K562 treated with DMSO at 1 percent for 24 hours (cell line): ENCODE results near the gene KLRF2. TPM values are rescaled to one million over a fixed set of nuclear protein-coding genes. Genes with fewer than 3 reads are reported as not detected.

Experiments
- total RNA-seq: library from RNA; unstranded; fragments of 300-600 nt; gene quantifications from 2 replicates; pipeline ENCODE4 v1.2.3, GENCODE V29; 2022; ENCODE audit warnings: low read depth; ENCODE audit not compliant: insufficient read depth

KLRF2 gene, protein sequence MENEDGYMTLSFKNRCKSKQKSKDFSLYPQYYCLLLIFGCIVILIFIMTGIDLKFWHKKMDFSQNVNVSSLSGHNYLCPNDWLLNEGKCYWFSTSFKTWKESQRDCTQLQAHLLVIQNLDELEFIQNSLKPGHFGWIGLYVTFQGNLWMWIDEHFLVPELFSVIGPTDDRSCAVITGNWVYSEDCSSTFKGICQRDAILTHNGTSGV
- not detected in 2 replicates for total RNA-seq

DNA sequence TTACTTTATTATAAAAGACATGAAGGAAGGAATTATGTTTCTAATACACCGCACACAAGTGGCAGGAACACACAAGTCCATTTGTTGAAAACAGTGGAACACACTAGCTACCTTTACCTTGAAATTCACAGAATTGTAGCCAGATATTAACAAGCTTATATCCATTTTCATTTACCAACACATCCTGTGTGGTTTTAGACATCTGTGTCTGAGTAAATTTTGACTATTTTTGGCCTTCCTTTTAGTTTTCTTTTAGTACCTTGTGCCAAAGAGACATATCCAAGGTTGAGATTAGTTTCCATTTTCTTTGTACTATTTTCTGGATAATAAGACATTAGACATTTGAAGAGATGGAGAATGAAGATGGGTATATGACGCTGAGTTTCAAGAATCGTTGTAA is at the start of gene KLRF2:
Gene KLRF2, plus strand, starts transcription at position 244 of the 400 bp plus-strand sequence. Its CDS starts 107 bp downstream, at position 351.

DNA sequence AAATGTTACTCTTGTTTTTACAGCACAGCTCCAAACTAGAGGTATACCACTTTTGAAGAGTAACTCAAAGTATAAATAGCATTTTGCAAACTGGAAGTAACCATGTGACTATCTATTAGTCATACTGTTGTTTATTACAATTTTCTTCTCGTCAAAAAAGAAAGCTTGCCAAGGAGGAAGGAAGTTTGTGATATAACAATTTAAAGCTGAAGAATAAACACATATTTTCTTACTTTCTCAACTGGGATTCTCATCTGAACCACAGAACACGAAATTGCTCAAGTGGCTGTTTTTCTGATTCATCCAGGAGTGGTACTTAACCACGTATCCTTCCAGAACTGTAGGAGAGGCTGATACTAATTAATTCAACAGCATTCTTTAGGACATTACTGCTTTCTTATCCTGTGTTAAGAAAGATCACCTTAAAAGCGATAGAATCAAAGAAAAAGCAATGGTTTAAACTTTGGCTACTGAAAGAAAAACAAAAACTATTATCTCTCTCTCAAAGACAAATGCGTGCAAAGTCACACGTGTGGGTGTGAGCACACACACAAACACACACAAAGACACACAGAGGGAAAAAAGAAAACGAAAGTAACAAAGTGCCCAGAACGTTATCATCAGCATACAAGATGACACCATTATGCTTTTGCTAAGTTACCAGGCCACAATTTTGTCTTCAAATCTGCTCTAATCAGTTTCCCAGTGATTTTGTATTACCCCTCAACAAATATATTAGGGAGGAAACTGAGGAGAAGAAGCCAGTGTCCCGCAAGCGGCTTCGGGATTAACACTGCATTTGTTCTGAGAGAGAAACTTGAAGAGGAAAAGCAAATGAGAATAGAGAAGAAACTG is 11.8 kb upstream of the KLRF2 start, which contains the start of gene CLEC2B:
Gene CLEC2B, minus strand, starts transcription at position 48 of the 855 bp plus-strand sequence.

DNA sequence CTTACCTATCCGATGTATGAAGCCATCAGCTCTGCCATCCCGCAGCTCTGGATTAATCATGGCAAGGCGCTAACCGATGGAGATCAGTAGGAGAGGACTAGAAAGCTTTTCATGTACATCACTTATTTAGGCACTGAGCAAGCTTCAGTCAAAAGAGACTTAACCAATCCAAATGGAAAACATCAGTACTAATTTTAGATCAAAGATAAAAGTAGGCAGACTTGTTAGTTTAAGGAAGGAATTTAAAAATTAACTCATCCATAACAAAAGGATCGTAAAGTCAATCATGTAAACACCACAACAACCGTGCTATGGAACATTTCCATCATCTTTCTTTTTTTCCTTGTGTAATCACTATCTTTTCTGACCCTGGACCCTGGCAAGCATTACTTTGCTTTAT is 51.0 kb downstream of the KLRF2 start, which contains the start of gene CLEC2A:
Gene CLEC2A, minus strand, starts transcription at position 101 of the 400 bp plus-strand sequence. Its CDS starts 41 bp downstream, at position 60.

Other genes with a start within 250 kb of the KLRF2 start
- gene CLEC2D, start 211.8 kb upstream of the KLRF2 start, total RNA-seq: 2.0 and 3.5 TPM in 2 replicates
- not detected in 2 replicates for gene CLECL1, start 148.4 kb upstream of the KLRF2 start, total RNA-seq
- gene CD69, start 120.6 kb upstream of the KLRF2 start, total RNA-seq: 17.2 and 17.4 TPM in 2 replicates
- gene KLRF1, start 54.0 kb upstream of the KLRF2 start, total RNA-seq: 0.56 and 2.2 TPM in 2 replicates
- 0.66 and 1.2 TPM in 2 replicates for gene CLEC2B, start 12.1 kb upstream of the KLRF2 start, total RNA-seq
- not detected in 2 replicates for gene CLEC2A, start 50.9 kb downstream of the KLRF2 start, total RNA-seq
- gene CLEC12A, start 89.9 kb downstream of the KLRF2 start, total RNA-seq: not detected in 2 replicates
- not detected in 2 replicates for gene CLEC1B, start 117.6 kb downstream of the KLRF2 start, total RNA-seq
- not detected in 2 replicates for gene CLEC12B, start 129.1 kb downstream of the KLRF2 start, total RNA-seq
- gene CLEC9A, start 149.2 kb downstream of the KLRF2 start, total RNA-seq: not detected in 2 replicates
- not detected in 2 replicates for gene CLEC1A, start 217.5 kb downstream of the KLRF2 start, total RNA-seq
- gene CLEC7A, start 248.7 kb downstream of the KLRF2 start, total RNA-seq: not detected in 2 replicates